ENCODE data around the gene PRPF31.

The PRPF31 gene

GRCh38 chr19:54152878-54153524 lies 37.4 kb downstream of the PRPF31 start:
- DNase-seq (ENCODE audit: insufficient read length, low spot score) (no peak), FAIRE-seq (no peak)
- TF ChIP-seq CTCF (IDR thresholded peaks at IDR 0.05; ENCODE audit: insufficient read depth, missing control alignments) = no peak

GRCh38 chr19:54153731-54154326 lies 38.3 kb downstream of the PRPF31 start:
- no peak for FAIRE-seq
- no peak for DNase-seq (ENCODE audit: insufficient read length, low spot score)
- TF ChIP-seq CTCF (IDR thresholded peaks at IDR 0.05; ENCODE audit: insufficient read depth, missing control alignments) = no peak

DNA sequence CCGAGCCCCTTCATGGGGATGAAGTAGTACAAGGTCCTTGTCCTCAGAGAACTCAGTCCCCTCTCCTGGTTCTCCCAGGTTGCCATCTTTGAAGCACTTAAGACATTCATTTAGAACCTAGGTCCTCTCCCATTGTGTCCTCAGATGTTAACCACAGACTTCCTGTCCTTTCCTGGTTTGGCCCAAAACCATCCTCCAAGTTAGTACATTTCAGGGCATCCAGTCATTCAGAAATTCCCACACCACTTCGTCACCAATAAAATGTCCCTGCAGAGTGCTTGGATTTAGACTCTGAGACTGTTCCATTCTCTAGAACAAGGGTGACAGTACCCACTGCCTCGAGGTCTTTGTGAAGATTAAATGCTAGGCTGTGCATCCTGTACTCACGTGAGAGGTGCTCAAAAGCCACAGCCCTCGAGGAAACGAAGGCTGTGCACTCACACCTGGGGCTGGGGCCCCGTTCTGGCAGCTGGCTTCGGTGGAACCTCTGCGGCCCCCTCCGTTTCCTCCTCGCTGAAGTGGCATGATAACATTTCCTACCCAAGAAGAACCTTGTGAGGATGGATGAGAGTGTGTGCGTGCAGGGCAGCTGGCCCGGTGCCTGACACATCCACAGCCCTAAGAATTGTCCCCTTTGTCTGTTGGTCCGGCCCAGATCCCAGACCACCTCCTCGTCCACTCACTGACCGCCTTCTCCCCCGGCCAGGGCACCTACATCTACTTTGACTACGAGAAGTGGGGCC lies 39.2 kb downstream of the PRPF31 start:
- FAIRE-seq (no peak), DNase-seq (ENCODE audit: insufficient read length, low spot score) (no peak)

GRCh38 chr19:54155694-54156093 lies 40.1 kb downstream of the PRPF31 start:
- TF ChIP-seq CTCF (IDR thresholded peaks at IDR 0.05; ENCODE audit: insufficient read depth, missing control alignments) = no peak
- DNase-seq (ENCODE audit: insufficient read length, low spot score) (no peak), FAIRE-seq (no peak)

More for the DNA sequence above, 39.2 kb downstream of the PRPF31 start:
- no peak for TF ChIP-seq CTCF (IDR thresholded peaks at IDR 0.05; ENCODE audit: insufficient read depth, missing control alignments)

DNA sequence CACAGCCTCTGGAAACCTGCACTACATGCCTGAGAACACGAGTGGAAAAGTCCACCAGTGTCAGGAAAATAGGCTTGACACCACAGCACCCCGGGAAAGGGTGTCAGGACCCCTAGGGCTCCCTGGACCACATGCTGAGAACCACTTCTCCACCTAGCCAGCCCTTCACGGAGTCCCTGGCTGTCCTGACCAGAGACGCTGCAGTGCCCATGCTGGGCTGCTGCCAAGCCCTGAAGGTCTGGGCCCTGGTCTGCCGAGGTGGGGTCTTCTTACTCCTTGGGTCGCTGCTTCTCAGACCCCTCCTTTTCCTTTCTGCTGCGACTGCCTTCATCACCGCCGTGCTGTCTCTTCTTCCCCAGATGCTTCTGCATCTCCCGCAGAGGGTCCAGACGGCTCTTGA lies 40.9 kb downstream of the PRPF31 start:
- DNase-seq (ENCODE audit: insufficient read length, low spot score) = no peak
- no peak for TF ChIP-seq CTCF (IDR thresholded peaks at IDR 0.05; ENCODE audit: insufficient read depth, missing control alignments)
- FAIRE-seq = no peak

- FAIRE-seq = no peak
- no peak for DNase-seq (ENCODE audit: insufficient read length, low spot score)
- TF ChIP-seq CTCF (IDR thresholded peaks at IDR 0.05; ENCODE audit: insufficient read depth, missing control alignments) = no peak
These were observed 41.4 kb downstream of the PRPF31 start for GRCh38 chr19:54156953-54157352.
